Type B pancreatic cell (in vitro differentiated cells): ENCODE results near the gene PXDC1. TPM values are rescaled to one million over a fixed set of nuclear protein-coding genes. Genes with fewer than 3 reads are reported as not detected.
"Not testable (repeated sequence)": the region's sequence is repeated elsewhere in the genome, so short reads cannot be mapped to it uniquely, and the experiment has no call there.

Experiments used
- DNase-seq: peaks from one replicate; pipeline ENCODE4 v3.0.0; 2021; ENCODE audit warnings: mixed read lengths; ENCODE audit not compliant: unreplicated experiment; ENCODE audit errors: extremely low spot score
- H3K27ac Mint-ChIP-seq: 2 replicates; pipeline ENCODE4 v1.8.0; 2021; ENCODE audit warnings: mild to moderate bottlenecking, mixed read lengths
- H3K27me3 Mint-ChIP-seq: 2 replicates; pipeline ENCODE4 v1.8.0; 2021; ENCODE audit warnings: mixed read lengths
- H3K36me3 Mint-ChIP-seq: 2 replicates; pipeline ENCODE4 v1.8.0; 2021; ENCODE audit warnings: mixed read lengths
- H3K4me1 Mint-ChIP-seq: one replicate; pipeline ENCODE4 v1.8.0; 2021; ENCODE audit warnings: mixed read lengths; ENCODE audit not compliant: unreplicated experiment
- H3K4me3 Mint-ChIP-seq: 2 replicates; pipeline ENCODE4 v1.8.0; 2021; ENCODE audit warnings: mild to moderate bottlenecking, mixed read lengths
- H3K9me3 Mint-ChIP-seq: 2 replicates; pipeline ENCODE4 v1.8.0; 2021; ENCODE audit warnings: mixed read lengths
- total RNA-seq: library from RNA; stranded (reverse); gene quantifications from 2 replicates; pipeline ENCODE4 v1.2.1, GENCODE V29; 2021; ENCODE audit warnings: low replicate concordance
- TF ChIP-seq, protein P1 (sequence below): fragments of 200-600 bp; sonication (generic); conservative IDR thresholded peaks from 2 replicates; pipeline ENCODE4 v1.5.0; 2021; ENCODE audit warnings: antibody characterized with exemption, mild to moderate bottlenecking

The PXDC1 gene
- total RNA-seq, 1 donor from 2014 or later = 23.6 TPM

DNA sequence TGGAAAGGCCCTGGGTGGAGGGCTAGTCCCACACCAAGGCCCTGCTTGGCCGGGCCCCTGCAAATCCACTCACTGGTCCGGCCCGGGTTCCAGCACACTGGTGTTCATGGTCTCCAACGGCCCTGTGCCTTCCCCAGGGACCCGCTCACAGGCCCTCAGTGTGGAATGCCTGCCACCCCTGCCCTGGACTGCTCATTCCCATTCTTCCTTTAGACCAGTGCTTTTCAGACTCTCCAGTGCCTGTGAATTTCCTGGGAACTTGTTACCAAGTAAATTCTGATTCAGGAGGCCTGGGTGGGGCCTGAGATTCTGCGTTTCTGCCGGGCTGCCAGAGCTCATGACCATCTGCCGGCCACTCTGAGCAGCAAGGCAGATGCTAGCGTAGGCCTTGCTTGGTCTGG is 5.7 kb upstream of the PXDC1 start:
- Mint-ChIP-seq H3K4me3 (no peak overlapping the region), H3K36me3 (no peaks in the 10 kb centered on the region), H3K27ac (peak overlapping the region; percentile 86), H3K9me3 (no peaks in the 10 kb centered on the region), H3K4me1 (peaks cover 16% of the 10 kb centered on the region), H3K27me3 (peaks cover 4% of the 10 kb centered on the region)
- no peak for DNase-seq
- TF ChIP-seq, protein P1, sequence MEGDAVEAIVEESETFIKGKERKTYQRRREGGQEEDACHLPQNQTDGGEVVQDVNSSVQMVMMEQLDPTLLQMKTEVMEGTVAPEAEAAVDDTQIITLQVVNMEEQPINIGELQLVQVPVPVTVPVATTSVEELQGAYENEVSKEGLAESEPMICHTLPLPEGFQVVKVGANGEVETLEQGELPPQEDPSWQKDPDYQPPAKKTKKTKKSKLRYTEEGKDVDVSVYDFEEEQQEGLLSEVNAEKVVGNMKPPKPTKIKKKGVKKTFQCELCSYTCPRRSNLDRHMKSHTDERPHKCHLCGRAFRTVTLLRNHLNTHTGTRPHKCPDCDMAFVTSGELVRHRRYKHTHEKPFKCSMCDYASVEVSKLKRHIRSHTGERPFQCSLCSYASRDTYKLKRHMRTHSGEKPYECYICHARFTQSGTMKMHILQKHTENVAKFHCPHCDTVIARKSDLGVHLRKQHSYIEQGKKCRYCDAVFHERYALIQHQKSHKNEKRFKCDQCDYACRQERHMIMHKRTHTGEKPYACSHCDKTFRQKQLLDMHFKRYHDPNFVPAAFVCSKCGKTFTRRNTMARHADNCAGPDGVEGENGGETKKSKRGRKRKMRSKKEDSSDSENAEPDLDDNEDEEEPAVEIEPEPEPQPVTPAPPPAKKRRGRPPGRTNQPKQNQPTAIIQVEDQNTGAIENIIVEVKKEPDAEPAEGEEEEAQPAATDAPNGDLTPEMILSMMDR = no peak

DNA sequence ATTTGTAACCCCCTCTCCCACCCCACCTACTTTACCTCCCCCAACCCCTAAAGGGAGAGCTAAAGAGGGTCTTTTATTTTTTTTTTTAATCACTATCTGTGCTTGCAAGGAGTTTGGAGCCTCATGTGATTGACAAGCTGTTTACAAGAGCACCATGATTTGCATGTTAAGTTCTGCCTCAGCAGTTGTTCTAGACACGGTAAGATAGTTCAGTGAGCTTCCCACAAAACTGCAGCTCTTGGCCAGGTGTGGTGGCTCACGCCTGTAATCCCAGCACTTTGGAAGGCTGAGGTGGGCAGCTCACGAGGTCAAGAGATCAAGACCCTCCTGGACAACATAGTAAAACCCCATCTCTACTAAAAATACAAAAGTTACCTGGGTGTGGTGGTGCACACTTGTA is 5.0 kb upstream of the PXDC1 start:
- Mint-ChIP-seq H3K9me3 (no peaks in the 10 kb centered on the region), H3K36me3 (no peaks in the 10 kb centered on the region), H3K27me3 (peaks cover 4% of the 10 kb centered on the region), H3K4me1 (peaks cover 16% of the 10 kb centered on the region), H3K4me3 (no peak overlapping the region), H3K27ac (peak overlapping the region; percentile 86)
- TF ChIP-seq, protein P1 = no peak
- no peak for DNase-seq

GRCh38 chr6:3755637-3756545 is 4.4 kb upstream of the PXDC1 start:
- peak; percentile 48 for DNase-seq
- H3K27me3 Mint-ChIP-seq = peaks cover 4% of the 10 kb centered on the region
- H3K27ac Mint-ChIP-seq = peak overlapping the region; percentile 86
- TF ChIP-seq, protein P1 = no peak
- H3K36me3 Mint-ChIP-seq = no peaks in the 10 kb centered on the region
- H3K9me3 Mint-ChIP-seq = no peaks in the 10 kb centered on the region
- peaks cover 16% of the 10 kb centered on the region for H3K4me1 Mint-ChIP-seq
- peak overlapping the region; percentile 11 for H3K4me3 Mint-ChIP-seq

DNA sequence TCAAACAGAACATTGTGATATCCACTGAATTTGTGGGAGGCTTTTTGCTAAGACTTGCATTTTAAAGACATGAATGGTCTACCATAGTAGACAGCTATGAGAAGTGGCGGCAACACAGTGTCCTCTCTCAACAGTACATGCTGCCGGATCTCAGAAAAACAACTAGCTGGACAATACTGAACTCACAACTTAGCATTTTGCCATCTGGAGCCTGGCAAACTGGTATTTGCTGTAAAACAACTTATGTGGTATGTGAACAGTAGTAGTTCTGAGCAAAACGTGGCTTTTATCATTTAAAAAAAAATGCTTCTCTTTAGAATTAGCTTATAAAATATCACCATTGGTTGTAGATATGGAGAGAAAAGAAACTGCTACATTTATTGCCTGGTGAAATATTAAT is 3.3 kb upstream of the PXDC1 start:
- H3K27ac Mint-ChIP-seq = peak overlapping the region; percentile 91
- no peak overlapping the region for H3K4me3 Mint-ChIP-seq
- TF ChIP-seq, protein P1 = no peak
- peaks cover 16% of the 10 kb centered on the region for H3K4me1 Mint-ChIP-seq
- no peaks in the 10 kb centered on the region for H3K36me3 Mint-ChIP-seq
- H3K9me3 Mint-ChIP-seq = no peaks in the 10 kb centered on the region
- DNase-seq = no peak
- peaks cover 4% of the 10 kb centered on the region for H3K27me3 Mint-ChIP-seq

DNA sequence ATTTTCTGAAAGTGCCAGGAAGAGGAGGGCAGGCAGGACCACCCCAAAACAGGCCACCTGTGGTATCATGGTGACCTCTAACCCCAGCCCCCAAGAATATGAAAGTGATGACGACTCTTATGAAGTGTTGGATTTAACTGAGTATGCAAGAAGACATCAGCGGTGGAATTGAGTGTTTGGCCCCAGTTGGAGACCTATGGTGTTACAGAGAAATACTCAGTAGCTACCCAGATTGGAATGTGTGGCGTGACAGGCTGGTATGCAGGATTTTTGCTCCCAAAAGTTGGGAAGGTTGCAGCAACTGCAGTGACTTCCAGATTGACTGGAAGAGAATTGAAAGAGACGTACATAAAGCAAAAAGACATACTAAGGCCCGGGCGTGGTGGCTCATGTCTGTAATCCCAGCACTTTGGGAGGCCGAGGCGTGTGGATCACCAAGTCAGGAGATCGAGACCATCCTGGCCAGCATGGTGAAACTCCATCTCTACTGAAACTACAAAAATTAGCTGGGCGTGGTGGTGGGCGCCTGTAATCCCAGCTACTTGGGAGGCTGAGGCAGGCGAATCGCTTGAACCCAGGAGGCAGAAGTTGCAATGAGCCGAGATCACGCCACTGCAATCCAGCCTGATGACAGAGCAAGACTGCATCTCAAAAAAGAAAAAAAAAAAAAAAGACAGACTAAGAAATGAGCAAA is 2.7 kb upstream of the PXDC1 start:
- H3K27me3 Mint-ChIP-seq, H3K36me3 Mint-ChIP-seq, H3K9me3 Mint-ChIP-seq, DNase-seq: not testable (repeated sequence)
- Mint-ChIP-seq H3K4me1 (peaks cover 19% of the 10 kb centered on the region), H3K4me3 (peak overlapping the region; percentile 2), H3K27ac (peak overlapping the region; percentile 91)

DNA sequence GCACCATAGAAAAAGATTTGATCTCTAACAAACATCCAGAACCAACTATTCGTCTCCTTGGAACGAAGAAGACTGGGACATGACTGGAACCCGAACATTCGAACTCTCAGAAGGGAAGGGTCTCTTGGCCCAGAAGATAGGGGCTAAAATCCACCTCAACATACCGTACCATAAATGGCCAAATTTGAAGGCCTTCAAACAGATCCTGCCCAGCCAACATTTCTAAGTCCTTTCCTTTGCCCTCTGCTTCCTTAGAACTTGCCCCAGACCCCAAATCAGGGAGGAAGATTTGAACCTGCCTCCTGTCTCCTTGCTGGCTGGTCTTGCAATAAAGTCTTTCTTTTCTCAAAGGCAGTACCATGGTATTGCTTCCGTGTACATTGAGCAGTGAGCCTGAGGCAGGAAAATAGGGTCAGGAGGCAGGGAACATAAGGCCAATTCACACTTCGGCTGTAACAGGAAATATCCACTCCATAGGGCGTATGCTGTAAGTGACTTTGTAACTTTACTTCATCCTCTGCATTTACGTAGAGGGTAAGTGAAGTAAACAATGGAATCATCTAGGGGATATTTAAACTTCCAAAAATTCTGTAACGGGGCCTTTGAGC is 1.8 kb upstream of the PXDC1 start:
- H3K9me3 Mint-ChIP-seq = no peaks in the 10 kb centered on the region
- H3K27ac Mint-ChIP-seq = peak overlapping the region; percentile 91
- peaks cover 24% of the 10 kb centered on the region for H3K4me1 Mint-ChIP-seq
- H3K27me3 Mint-ChIP-seq = peaks cover 8% of the 10 kb centered on the region
- H3K4me3 Mint-ChIP-seq = peak overlapping the region; percentile 84
- H3K36me3 Mint-ChIP-seq = peaks cover 6% of the 10 kb centered on the region
- no peak for DNase-seq
- TF ChIP-seq, protein P1 = no peak
